MM.1S (cell line): Measurements from ENCODE around the gene STAU1.

ENCODE experiments used
- CTCF ChIP-seq: fragments of 300-600 bp; sonication (generic); IDR thresholded peaks from 2 replicates; pipeline ENCODE4 v1.5.1; 2016; ENCODE audit warnings: antibody characterized with exemption, low read length, mixed read lengths
- EZH2 ChIP-seq: fragments of 300-600 bp; sonication (generic); optimal IDR thresholded peaks from 2 replicates; pipeline ENCODE3; 2017; ENCODE audit warnings: low read depth, mild to moderate bottlenecking, antibody characterized with exemption, low read length, mixed read lengths
- EZH2phosphoT487 ChIP-seq: fragments of 300-600 bp; sonication (generic); IDR thresholded peaks from 2 replicates; pipeline ENCODE4 v1.6.1; 2018; ENCODE audit warnings: antibody characterized with exemption, low read length

GRCh38 chr20:49149281-49150045 lies 38.7 kb downstream of the STAU1 start:
- no peak for TF ChIP-seq EZH2
- TF ChIP-seq CTCF: no peak
- TF ChIP-seq EZH2phosphoT487: no peak
